ENCODE results near the gene LCAT. TPM values are rescaled to one million over a fixed set of nuclear protein-coding genes. Genes with fewer than 3 reads are reported as not detected.

The LCAT gene
- total and polyA plus RNA-seq, 9 of the 15 experiments (the other 6 are each of a cell fraction or from before 2014, with no cell fraction given) = 0.46 to 21.0 (median 5.0) TPM

GRCh38 chr16:67967183-67967957, 23.4 kb upstream of the LCAT start:
- H2AFZ ChIP-seq (ENCODE audit: low read depth, low read length) = peak overlapping the region; percentile 97
- in situ Hi-C loops (cut with MboI) (no loop called here), intact Hi-C loops (cut with micrococcal nuclease) (no loop called here)
- ATAC-seq = peak; percentile 4
- peak; percentile 82 for FAIRE-seq
- H3K4me3 ChIP-seq = peak overlapping the region; percentile 84
- H3K4me2 ChIP-seq (ENCODE audit: insufficient read depth, low read length) = peak overlapping the region; percentile 98
- peak overlapping the region; percentile 94 to 97 for H3K9ac ChIP-seq (ENCODE audit: insufficient read depth in 1 of 2, low read depth in 2 of 2, low read length in 2 of 2)
- peak in 1 of 4 experiments; percentile 40 for DNase-seq (ENCODE audit: extremely low read depth in 1 of 4, low spot score in 3 of 4)
- peaks cover 28% of the 10 kb centered on the region for H3K79me2 ChIP-seq (ENCODE audit: control insufficient read depth, insufficient read depth, low read length)
- peaks cover 23% of the 10 kb centered on the region for H4K20me1 ChIP-seq (replicated peaks; ENCODE audit: control insufficient read depth, insufficient read depth, low read length)
- H3K9me1 ChIP-seq (ENCODE audit: control insufficient read depth, insufficient read depth, low read length) = peaks cover 8% of the 10 kb centered on the region
- WGBS (ENCODE audit: insufficient coverage, low coverage, missing lambda C conversion rate) = 12% methylated on average over 18 of the region's 18 CpGs
- no peaks in the 10 kb centered on the region for H3K27me3 ChIP-seq (ENCODE audit: control insufficient read depth in 2 of 2, insufficient read depth in 2 of 2, low read length in 2 of 2)
- H3K9me3 ChIP-seq (replicated peaks; ENCODE audit: control insufficient read depth, insufficient read depth, low read depth, low read length) = no peaks in the 10 kb centered on the region
- H3K36me3 ChIP-seq (ENCODE audit: control insufficient read depth, insufficient read depth, low read length) = peaks cover 29% of the 10 kb centered on the region; the same call in 2 of the 3 replicates
- CTCF ChIA-PET (ENCODE audit: low intra/inter-chr PET ratio) = no interaction called here
- POLR2A ChIA-PET = interaction anchor here (1.0 to 1.8 kb wide), 3 partner anchors 7 to 24 kb away, joined by 3 to 9 read pairs (median 5); partner anchors contain the start of gene LCAT
- peak overlapping the region; percentile 94 for H3K27ac ChIP-seq (ENCODE audit: extremely low read depth, low read depth, low read length)
- peaks cover 23 to 49% of the 10 kb centered on the region in 2 experiments; a peak in 4 of 5 replicates for H3K4me1 ChIP-seq (replicated peaks in 1 of 2; ENCODE audit: control insufficient read depth in 2 of 2, insufficient read depth in 2 of 2, low read length in 2 of 2)
- TSS peak; percentile 57 for BruUV-seq (replicated peaks)
- no peak for TF ChIP-seq HDAC2 (IDR thresholded peaks at IDR 0.05)
- no peak for TF ChIP-seq POLR2AphosphoS5 (IDR thresholded peaks at IDR 0.05; ENCODE audit: control insufficient read depth, insufficient read depth, low read depth, low read length)
- TF ChIP-seq TFAP4 (CRISPR knock-in tag; IDR thresholded peaks at IDR 0.05; ENCODE audit: borderline replicate concordance) = no peak
- no peak for TF ChIP-seq NRF1 (conservative IDR thresholded peaks at IDR 0.05 in 1 of 2, IDR thresholded peaks at IDR 0.05 in 1 of 2)
- TF ChIP-seq FOXA1 (IDR thresholded peaks at IDR 0.05; ENCODE audit: borderline replicate concordance) = no peak
- no peak for TF ChIP-seq ZNF436 (CRISPR knock-in tag; IDR thresholded peaks at IDR 0.05)
- no peak for TF ChIP-seq TBP (optimal IDR thresholded peaks at IDR 0.05; ENCODE audit: low read depth, low read length)
- no peak for TF ChIP-seq ZNF655 (CRISPR knock-in tag; IDR thresholded peaks at IDR 0.05)
- no peak for TF ChIP-seq POU5F1 (IDR thresholded peaks at IDR 0.05; ENCODE audit: borderline replicate concordance, low read depth, low read length, partially characterized antibody)
- TF ChIP-seq ZNF12 (CRISPR knock-in tag; IDR thresholded peaks at IDR 0.05) = no peak
- peak; percentile 19 for TF ChIP-seq MEIS2 (IDR thresholded peaks at IDR 0.05; ENCODE audit: partially characterized antibody)
- TF ChIP-seq FOXA3 (CRISPR knock-in tag; conservative IDR thresholded peaks at IDR 0.05 in 1 of 2, IDR thresholded peaks at IDR 0.05 in 1 of 2) = no peak
- TF ChIP-seq ZNF124 (CRISPR knock-in tag; IDR thresholded peaks at IDR 0.05) = no peak
- TF ChIP-seq TAF9B (IDR thresholded peaks at IDR 0.05; ENCODE audit: partially characterized antibody) = no peak
- TF ChIP-seq ZNF707 (CRISPR knock-in tag; conservative IDR thresholded peaks at IDR 0.05) = no peak
- TF ChIP-seq XRCC3 (IDR thresholded peaks at IDR 0.05) = no peak
- no peak for TF ChIP-seq ELK1 (CRISPR knock-in tag; IDR thresholded peaks at IDR 0.05)
- TF ChIP-seq MYC (IDR thresholded peaks at IDR 0.05; ENCODE audit: low read depth, low read length) = no peak
- no peak for TF ChIP-seq MYC (CRISPR knock-in tag; IDR thresholded peaks at IDR 0.05; ENCODE audit: borderline replicate concordance, low read depth)
- TF ChIP-seq TBL1XR1 (IDR thresholded peaks at IDR 0.05; ENCODE audit: low read length in 2 of 2) = 0 out of 4 replicates have a peak, but pooled peaks of 1 of the 2 experiments have one; percentile 13
